Measurements from ENCODE around the gene GNAS.

- no peak for TF ChIP-seq CTCF (IDR thresholded peaks at IDR 0.05)
- TF ChIP-seq POLR2A (IDR thresholded peaks at IDR 0.05), result no peak
Measured at GRCh38 chr20:58842276-58842675, 10.2 kb upstream of the GNAS start.
